Heart left ventricle (tissue), 13 donors: ENCODE results near the gene P3H3.

Experiments used
- POLR2A ChIP-seq, 2 donors: fragments of 450-650 bp; IDR thresholded peaks; one replicate each; pipeline ENCODE4 v1.6.1; 2017; ENCODE audit warnings: antibody characterized with exemption in 2 of 2, mild to moderate bottlenecking in 2 of 2, moderate library complexity in 2 of 2
- TF ChIP-seq, protein P1 (sequence below), 12 donors: fragments of 200-600 bp; sonication (generic) in 4 of 12; IDR thresholded peaks; one replicate each; pipeline versions ENCODE4 v1.5.0 to v1.8.0; 2018 to 2022; ENCODE audit warnings: antibody characterized with exemption in 12 of 12, mild to moderate bottlenecking in 5 of 12
- donor health status: ischemic (EF 13 %, LVEDD 7.1; RV severe dilation, severe dysfunction).
- donor health status: DM: no; HTN: yes; CAD: no.
- donor health status: DM: no; HTN: no; CAD: no.
- donor health status: ischemic (EF 25% LVEDD 6.9; RV normal size, moderate dysfunction).
- donor health status: ischemic (EF 25% LVEDD 5.7; RV mildly dilated, moderate dysfunction).
- donor health status: ischemic (EF 35%, LVEDD 5.7; RV mildly dilated, moderate dysfunction).
- donor health status: nonischemic (EF 11% LVEDD 7.7; RV severe dilation, severe dysfunction).
- donor health status: DM: yes; HTN: yes; CAD: no.
- donor health status: PGD.
- donor health status: ischemic (EF 29% LVEDD 5.4; RV normal size, mild dysfunction).
- donor health status: nonischemic (EF 23%, LVEDD 6.1; RV moderate dilation, normal function).

DNA sequence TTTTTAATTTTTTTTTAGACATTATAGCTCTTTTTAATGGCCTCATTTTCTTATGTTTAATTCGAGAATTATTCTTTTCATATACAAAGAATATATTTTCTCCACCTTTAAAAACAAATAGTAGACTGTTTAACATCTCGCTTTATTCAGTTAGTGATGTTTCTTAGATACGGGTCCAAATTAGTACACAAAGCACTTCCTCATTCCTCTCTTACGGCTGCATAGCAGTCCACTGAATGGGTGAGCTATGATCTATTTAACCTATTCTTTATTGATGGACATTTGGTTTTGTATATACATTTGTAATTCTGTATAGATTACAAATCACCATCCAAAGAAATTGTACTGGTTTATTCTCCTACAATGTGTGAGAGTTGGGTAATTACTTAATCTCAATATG is 14.8 kb upstream of the P3H3 start:
- TF ChIP-seq, protein P1, sequence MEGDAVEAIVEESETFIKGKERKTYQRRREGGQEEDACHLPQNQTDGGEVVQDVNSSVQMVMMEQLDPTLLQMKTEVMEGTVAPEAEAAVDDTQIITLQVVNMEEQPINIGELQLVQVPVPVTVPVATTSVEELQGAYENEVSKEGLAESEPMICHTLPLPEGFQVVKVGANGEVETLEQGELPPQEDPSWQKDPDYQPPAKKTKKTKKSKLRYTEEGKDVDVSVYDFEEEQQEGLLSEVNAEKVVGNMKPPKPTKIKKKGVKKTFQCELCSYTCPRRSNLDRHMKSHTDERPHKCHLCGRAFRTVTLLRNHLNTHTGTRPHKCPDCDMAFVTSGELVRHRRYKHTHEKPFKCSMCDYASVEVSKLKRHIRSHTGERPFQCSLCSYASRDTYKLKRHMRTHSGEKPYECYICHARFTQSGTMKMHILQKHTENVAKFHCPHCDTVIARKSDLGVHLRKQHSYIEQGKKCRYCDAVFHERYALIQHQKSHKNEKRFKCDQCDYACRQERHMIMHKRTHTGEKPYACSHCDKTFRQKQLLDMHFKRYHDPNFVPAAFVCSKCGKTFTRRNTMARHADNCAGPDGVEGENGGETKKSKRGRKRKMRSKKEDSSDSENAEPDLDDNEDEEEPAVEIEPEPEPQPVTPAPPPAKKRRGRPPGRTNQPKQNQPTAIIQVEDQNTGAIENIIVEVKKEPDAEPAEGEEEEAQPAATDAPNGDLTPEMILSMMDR (IDR thresholded peaks at IDR 0.05) = no peak
- no peak for TF ChIP-seq POLR2A (IDR thresholded peaks at IDR 0.05)
